ENCODE results near the gene MAVS. TPM values are rescaled to one million over a fixed set of nuclear protein-coding genes. Genes with fewer than 3 reads are reported as not detected.

Gene MAVS
- total RNA-seq, 1 donor: 32.4 TPM

DNA sequence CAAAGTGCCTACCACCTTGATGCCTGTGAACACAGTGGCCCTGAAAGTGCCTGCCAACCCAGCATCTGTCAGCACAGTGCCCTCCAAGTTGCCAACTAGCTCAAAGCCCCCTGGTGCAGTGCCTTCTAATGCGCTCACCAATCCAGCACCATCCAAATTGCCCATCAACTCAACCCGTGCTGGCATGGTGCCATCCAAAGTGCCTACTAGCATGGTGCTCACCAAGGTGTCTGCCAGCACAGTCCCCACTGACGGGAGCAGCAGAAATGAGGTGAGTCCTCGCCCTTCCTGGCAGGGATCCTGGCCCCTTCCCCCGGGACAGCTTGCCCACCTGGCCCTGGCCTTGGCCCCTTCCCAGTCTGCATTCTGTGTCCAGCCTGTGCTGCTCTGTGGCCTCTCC is 17.9 kb downstream of the MAVS start:
- DNase-seq (ENCODE audit: low read depth): no peak
- no peak overlapping the region for H3K4me3 ChIP-seq (ENCODE audit: low read depth, low read length)
- TF ChIP-seq, protein P1, sequence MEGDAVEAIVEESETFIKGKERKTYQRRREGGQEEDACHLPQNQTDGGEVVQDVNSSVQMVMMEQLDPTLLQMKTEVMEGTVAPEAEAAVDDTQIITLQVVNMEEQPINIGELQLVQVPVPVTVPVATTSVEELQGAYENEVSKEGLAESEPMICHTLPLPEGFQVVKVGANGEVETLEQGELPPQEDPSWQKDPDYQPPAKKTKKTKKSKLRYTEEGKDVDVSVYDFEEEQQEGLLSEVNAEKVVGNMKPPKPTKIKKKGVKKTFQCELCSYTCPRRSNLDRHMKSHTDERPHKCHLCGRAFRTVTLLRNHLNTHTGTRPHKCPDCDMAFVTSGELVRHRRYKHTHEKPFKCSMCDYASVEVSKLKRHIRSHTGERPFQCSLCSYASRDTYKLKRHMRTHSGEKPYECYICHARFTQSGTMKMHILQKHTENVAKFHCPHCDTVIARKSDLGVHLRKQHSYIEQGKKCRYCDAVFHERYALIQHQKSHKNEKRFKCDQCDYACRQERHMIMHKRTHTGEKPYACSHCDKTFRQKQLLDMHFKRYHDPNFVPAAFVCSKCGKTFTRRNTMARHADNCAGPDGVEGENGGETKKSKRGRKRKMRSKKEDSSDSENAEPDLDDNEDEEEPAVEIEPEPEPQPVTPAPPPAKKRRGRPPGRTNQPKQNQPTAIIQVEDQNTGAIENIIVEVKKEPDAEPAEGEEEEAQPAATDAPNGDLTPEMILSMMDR (IDR thresholded peaks at IDR 0.05; ENCODE audit: insufficient read depth, low read depth, low read length): no peak

DNA sequence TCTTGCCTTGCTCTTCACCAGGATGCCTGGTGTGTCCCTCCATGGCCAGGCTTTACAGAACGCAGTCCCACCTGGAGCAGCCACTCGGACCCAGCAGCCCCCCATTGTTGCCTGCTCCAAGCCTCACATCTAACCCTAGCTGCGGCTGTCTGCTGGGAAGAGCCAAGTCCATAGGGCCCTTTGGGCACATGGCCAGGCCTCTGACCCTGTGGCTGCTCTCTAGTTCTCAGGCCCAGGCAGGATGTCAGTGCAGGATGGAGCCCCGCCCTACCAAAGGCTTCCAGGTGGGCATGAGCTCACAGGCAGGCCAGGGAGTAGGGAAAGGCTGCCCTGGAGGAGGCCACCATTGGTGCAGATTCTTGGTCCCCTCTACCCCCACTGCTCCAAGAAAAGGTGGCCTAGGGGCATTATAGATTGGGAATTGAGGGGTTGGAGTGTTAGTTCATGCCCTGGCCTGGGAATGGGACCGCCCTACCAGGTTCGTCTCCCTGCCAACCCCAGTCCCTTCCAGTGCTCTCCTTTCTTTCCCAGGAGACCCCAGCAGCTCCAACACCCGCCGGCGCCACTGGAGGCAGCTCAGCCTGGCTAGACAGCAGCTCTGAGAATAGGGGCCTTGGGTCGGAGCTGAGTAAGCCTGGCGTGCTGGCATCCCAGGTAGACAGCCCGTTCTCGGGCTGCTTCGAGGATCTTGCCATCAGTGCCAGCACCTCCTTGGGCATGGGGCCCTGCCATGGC is 18.7 kb downstream of the MAVS start:
- no peak for DNase-seq (ENCODE audit: low read depth)
- TF ChIP-seq, protein P1 (IDR thresholded peaks at IDR 0.05; ENCODE audit: insufficient read depth, low read depth, low read length): no peak
- no peak overlapping the region for H3K4me3 ChIP-seq (ENCODE audit: low read depth, low read length)

DNA sequence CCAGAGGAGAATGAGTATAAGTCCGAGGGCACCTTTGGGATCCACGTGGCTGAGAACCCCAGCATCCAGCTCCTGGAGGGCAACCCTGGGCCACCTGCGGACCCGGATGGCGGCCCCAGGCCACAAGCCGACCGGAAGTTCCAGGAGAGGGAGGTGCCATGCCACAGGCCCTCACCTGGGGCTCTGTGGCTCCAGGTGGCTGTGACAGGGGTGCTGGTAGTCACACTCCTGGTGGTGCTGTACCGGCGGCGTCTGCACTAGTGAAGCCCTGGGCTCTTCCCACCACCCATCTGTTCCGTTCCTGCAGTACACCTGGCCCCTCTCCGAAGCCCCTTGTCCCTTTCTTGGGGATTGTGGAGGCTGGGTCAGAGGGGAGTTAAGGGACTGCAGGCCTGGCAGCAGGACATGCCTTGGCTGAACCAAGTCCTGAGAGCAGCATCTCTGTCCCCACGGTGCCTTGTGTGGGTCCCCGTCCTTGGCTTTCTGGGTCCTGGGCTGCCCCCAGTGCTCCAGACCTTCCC is 19.3 kb downstream of the MAVS start:
- DNase-seq (ENCODE audit: low read depth): no peak
- TF ChIP-seq, protein P1 (IDR thresholded peaks at IDR 0.05; ENCODE audit: insufficient read depth, low read depth, low read length): no peak
- H3K4me3 ChIP-seq (ENCODE audit: low read depth, low read length): no peak overlapping the region

DNA sequence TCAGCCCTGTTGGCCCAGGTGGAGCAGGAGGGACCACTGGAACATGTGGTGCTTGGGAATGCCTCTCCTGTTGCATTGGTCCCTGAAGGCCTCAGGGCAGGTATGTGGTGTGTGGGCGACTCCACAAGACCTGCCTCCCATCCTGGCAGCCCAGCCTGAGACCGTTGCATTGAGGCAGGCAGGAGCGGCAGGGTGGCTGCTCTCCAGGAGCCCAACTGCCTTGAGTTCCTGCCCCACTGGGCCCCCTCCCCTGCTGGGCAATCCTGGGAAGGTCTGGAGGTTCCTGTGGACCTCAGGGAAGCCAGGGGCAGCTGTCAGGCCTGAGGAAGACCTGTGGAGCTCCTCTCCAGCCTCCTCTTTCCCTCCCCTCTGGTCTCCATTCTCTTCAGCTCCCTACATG is 19.8 kb downstream of the MAVS start:
- TF ChIP-seq, protein P1 (IDR thresholded peaks at IDR 0.05; ENCODE audit: insufficient read depth, low read depth, low read length): no peak
- no peak for DNase-seq (ENCODE audit: low read depth)
- H3K4me3 ChIP-seq (ENCODE audit: low read depth, low read length): no peak overlapping the region

DNA sequence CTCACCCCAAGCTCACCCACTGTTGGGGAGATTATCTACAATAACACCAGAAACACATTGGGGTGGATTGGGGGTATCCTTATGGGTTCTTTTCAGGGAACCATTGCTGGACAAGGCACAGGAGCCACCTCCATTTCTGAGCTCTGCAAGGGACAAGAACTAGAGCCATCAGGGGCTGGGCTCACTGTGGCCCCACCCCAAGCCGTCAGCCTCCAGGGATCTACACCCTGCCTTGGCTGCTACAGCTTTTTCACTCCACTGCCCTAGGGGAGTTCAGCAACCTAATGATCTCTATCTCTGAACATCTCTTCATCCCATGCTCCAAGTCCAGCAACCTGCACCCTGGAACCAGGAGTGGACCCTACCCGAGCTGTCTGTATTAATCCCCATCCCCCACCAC is 21.2 kb downstream of the MAVS start:
- no peak for DNase-seq (ENCODE audit: low read depth)
- H3K4me3 ChIP-seq (ENCODE audit: low read depth, low read length): no peak overlapping the region
- TF ChIP-seq, protein P1 (IDR thresholded peaks at IDR 0.05; ENCODE audit: insufficient read depth, low read depth, low read length): no peak

DNA sequence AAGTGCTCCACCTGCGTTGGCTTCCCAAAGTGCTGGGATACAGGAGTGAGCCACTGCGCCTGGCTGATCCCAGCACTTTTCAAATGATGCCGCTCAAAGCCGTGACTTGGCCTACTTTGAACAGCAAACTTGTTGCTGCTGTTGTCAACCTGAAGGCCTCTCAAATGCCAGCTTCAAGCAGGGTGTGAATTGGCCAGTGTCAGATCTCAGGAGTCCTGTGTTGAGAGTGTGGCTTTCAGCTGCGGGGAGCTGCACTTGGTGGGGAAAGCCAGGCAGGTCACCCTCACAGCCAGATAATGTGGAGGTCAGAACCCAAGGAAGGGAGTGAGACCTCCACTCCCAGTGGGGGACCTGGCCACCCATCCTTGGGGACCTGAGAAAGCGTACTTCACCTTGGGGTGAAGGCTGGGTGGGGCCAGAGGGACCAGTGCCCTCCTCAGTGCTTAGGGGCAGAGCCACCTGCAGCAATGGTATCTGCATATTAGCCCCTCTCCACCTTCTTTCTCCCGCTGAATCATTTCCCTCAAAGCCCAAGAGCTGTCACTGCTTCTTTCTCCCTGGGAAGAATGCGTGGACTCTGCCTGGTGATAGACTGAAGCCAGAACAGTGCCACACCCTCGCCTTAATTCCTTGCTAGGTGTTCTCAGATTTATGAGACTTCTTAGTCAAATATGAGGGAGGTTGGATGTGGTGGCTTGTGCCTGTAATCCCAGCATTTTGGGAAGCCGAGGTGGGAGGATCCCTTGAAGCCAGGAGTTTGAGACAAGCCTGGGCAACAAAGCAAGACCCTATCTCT is 23.4 kb downstream of the MAVS start:
- no peak for DNase-seq (ENCODE audit: low read depth)
- no peak overlapping the region for H3K4me3 ChIP-seq (ENCODE audit: low read depth, low read length)
- TF ChIP-seq, protein P1 (IDR thresholded peaks at IDR 0.05; ENCODE audit: insufficient read depth, low read depth, low read length): no peak
